Measurements from ENCODE around the gene ESR2. TPM values are rescaled to one million over a fixed set of nuclear protein-coding genes. Genes with fewer than 3 reads are reported as not detected.

ESR2 gene
- total and polyA plus RNA-seq, 4 donors: 0.52 to 0.80 (median 0.73) TPM

DNA sequence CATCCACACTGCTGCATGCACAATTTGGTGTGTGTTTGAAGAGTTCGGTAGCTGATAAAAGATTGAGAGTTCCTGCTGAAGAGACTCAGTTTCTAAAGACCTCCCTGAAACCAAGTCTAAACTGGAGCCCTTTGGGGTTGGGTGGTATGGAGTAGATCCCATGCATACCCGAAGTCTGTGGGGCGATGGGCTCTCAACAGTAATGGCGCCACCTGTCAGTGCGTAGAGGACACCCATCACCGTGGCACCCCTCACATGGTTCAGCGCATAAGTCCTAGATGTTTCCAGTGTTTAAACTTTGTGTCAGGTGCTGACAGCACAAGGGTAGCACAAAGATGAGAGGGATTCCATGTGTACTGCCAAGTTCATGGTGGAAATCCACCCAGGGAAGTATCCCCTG, 85.9 kb downstream of the ESR2 start:
- peaks cover 40% of the 10 kb centered on the region for H3K36me3 ChIP-seq (ENCODE audit: control insufficient read depth, insufficient read depth, low read length)
- H3K4me1 ChIP-seq (ENCODE audit: control insufficient read depth, insufficient read depth, low read length): peaks cover 14% of the 10 kb centered on the region
- no peak overlapping the region for H3K4me3 ChIP-seq (ENCODE audit: low read depth, low read length)
- H3K27ac ChIP-seq (ENCODE audit: low read depth, low read length): no peak overlapping the region
- H3K27me3 ChIP-seq (ENCODE audit: control insufficient read depth, insufficient read depth, low read length): no peaks in the 10 kb centered on the region
- 95% methylated on average over 6 of the region's 7 CpGs for WGBS (ENCODE audit: insufficient coverage)
- H3K9me3 ChIP-seq (ENCODE audit: control insufficient read depth, insufficient read depth, low read length): no peaks in the 10 kb centered on the region
- DNase-seq (ENCODE audit: low read depth in 4 of 6, low spot score in 6 of 6): no peak

DNA sequence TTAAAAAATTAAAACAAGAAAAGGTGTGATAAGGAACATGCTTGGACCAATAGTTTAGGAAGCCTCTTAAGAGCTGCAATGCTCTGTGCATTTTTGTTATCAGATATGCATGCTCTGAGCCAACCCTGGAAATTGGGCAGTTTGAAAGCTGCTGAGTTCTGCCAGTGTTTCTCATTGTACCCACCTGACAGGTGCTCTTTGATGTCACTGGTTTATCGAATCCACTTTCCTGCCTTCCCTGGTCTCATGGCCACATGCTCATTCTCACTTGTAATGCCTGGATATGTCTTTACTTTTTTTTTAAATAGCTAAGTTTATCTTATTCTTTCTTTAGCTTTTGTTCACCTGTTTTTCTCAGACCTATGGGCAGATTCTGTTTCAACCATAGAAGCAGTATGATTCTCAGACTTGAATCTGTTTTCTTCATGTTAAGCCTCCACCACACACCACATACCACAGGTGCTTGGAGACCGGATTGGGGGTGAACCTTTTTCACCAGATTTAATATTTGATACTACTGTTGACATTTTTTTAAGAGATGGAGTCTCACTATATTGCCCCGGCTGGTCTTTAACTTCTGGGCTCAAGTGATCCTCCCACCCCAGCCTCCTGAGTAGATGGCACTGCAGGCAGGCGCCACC, 90.7 kb downstream of the ESR2 start:
- peaks cover under 1% of the 10 kb centered on the region for H3K36me3 ChIP-seq (ENCODE audit: control insufficient read depth, insufficient read depth, low read length)
- no peak for DNase-seq (ENCODE audit: low read depth in 4 of 6, low spot score in 6 of 6)
- no peak overlapping the region for H3K4me3 ChIP-seq (ENCODE audit: low read depth, low read length)
- no peak overlapping the region for H3K27ac ChIP-seq (ENCODE audit: low read depth, low read length)
- H3K27me3 ChIP-seq (ENCODE audit: control insufficient read depth, insufficient read depth, low read length): no peaks in the 10 kb centered on the region
- no peaks in the 10 kb centered on the region for H3K9me3 ChIP-seq (ENCODE audit: control insufficient read depth, insufficient read depth, low read length)
- WGBS (ENCODE audit: insufficient coverage): no CpG with 5 or more reads among the region's 4 CpGs
- H3K4me1 ChIP-seq (ENCODE audit: control insufficient read depth, insufficient read depth, low read length): peaks cover 19% of the 10 kb centered on the region

- no peak overlapping the region for H3K4me3 ChIP-seq (ENCODE audit: low read depth, low read length)
- H3K36me3 ChIP-seq (ENCODE audit: control insufficient read depth, insufficient read depth, low read length): no peaks in the 10 kb centered on the region
- peak in 1 of 6 donors; percentile 23 for DNase-seq (ENCODE audit: low read depth in 4 of 6, low spot score in 6 of 6)
- H3K27ac ChIP-seq (ENCODE audit: low read depth, low read length): no peak overlapping the region
- no peaks in the 10 kb centered on the region for H3K27me3 ChIP-seq (ENCODE audit: control insufficient read depth, insufficient read depth, low read length)
- WGBS (ENCODE audit: insufficient coverage): 94% methylated on average over 8 of the region's 10 CpGs
- peaks cover 24% of the 10 kb centered on the region for H3K4me1 ChIP-seq (ENCODE audit: control insufficient read depth, insufficient read depth, low read length)
- H3K9me3 ChIP-seq (ENCODE audit: control insufficient read depth, insufficient read depth, low read length): no peaks in the 10 kb centered on the region
Measured at GRCh38 chr14:64202716-64203115, 91.5 kb downstream of the ESR2 start.

DNA sequence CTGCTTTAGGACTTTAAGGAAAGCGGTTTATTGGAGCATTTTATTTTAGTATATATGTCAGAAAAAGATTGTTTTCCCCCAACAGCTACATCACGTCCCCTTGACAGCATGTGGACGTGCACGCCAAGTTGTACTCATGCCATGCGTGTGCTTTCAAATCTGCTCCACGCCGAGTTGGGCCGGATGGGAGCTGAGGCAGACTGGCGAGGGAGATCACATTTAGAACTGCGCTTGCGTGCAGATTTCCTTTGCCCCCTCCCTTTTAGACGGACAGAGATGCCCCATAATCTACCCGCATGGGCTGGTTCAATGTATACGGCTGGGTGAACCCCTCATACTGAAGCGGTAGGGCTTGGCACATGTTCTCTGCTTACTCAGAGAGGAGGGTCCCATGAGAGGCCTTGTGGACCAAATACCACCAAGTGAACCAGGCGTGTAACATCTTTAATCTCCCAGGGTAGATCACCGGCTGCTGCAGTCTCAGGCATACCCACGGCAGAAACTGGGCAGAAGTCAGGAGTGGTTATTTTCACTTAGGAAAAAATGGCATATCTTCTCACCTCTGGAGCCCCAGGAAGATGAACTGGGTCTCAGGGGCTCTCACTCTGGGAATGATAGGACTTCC, 92.1 kb downstream of the ESR2 start:
- no peaks in the 10 kb centered on the region for H3K27me3 ChIP-seq (ENCODE audit: control insufficient read depth, insufficient read depth, low read length)
- 86% methylated on average over 15 of the region's 18 CpGs for WGBS (ENCODE audit: insufficient coverage)
- H3K4me3 ChIP-seq (ENCODE audit: low read depth, low read length): no peak overlapping the region
- no peaks in the 10 kb centered on the region for H3K36me3 ChIP-seq (ENCODE audit: control insufficient read depth, insufficient read depth, low read length)
- H3K4me1 ChIP-seq (ENCODE audit: control insufficient read depth, insufficient read depth, low read length): peaks cover 25% of the 10 kb centered on the region
- H3K9me3 ChIP-seq (ENCODE audit: control insufficient read depth, insufficient read depth, low read length): no peaks in the 10 kb centered on the region
- peak in 2 of 6 donors; percentile 27 to 79 for DNase-seq (ENCODE audit: low read depth in 4 of 6, low spot score in 6 of 6)
- H3K27ac ChIP-seq (ENCODE audit: low read depth, low read length): no peak overlapping the region

- no peaks in the 10 kb centered on the region for H3K36me3 ChIP-seq (ENCODE audit: control insufficient read depth, insufficient read depth, low read length)
- no peaks in the 10 kb centered on the region for H3K9me3 ChIP-seq (ENCODE audit: control insufficient read depth, insufficient read depth, low read length)
- no peak overlapping the region for H3K4me3 ChIP-seq (ENCODE audit: low read depth, low read length)
- peaks cover 30% of the 10 kb centered on the region for H3K4me1 ChIP-seq (ENCODE audit: control insufficient read depth, insufficient read depth, low read length)
- WGBS (ENCODE audit: insufficient coverage): 80% methylated on average over 6 of the region's 7 CpGs
- H3K27me3 ChIP-seq (ENCODE audit: control insufficient read depth, insufficient read depth, low read length): no peaks in the 10 kb centered on the region
- no peak overlapping the region for H3K27ac ChIP-seq (ENCODE audit: low read depth, low read length)
- no peak for DNase-seq (ENCODE audit: low read depth in 4 of 6, low spot score in 6 of 6)
Measured at GRCh38 chr14:64201296-64201695, 92.9 kb downstream of the ESR2 start.

- Histone ChIP-seq H3K4me1 (ENCODE audit: control insufficient read depth, insufficient read depth, low read length) (peaks cover 30% of the 10 kb centered on the region), H3K36me3 (ENCODE audit: control insufficient read depth, insufficient read depth, low read length) (no peaks in the 10 kb centered on the region), H3K27ac (ENCODE audit: low read depth, low read length) (no peak overlapping the region), H3K27me3 (ENCODE audit: control insufficient read depth, insufficient read depth, low read length) (no peaks in the 10 kb centered on the region), H3K4me3 (ENCODE audit: low read depth, low read length) (no peak overlapping the region), H3K9me3 (ENCODE audit: control insufficient read depth, insufficient read depth, low read length) (no peaks in the 10 kb centered on the region)
- 73% methylated on average over 2 of the region's 4 CpGs for WGBS (ENCODE audit: insufficient coverage)
- DNase-seq (ENCODE audit: low read depth in 4 of 6, low spot score in 6 of 6): no peak
Measured at GRCh38 chr14:64200170-64200569, 94.0 kb downstream of the ESR2 start.

GRCh38 chr14:64198486-64198885, 95.7 kb downstream of the ESR2 start:
- H3K9me3 ChIP-seq (ENCODE audit: control insufficient read depth, insufficient read depth, low read length): no peaks in the 10 kb centered on the region
- H3K27me3 ChIP-seq (ENCODE audit: control insufficient read depth, insufficient read depth, low read length): no peaks in the 10 kb centered on the region
- peak in 1 of 6 donors; percentile 57 for DNase-seq (ENCODE audit: low read depth in 4 of 6, low spot score in 6 of 6)
- H3K36me3 ChIP-seq (ENCODE audit: control insufficient read depth, insufficient read depth, low read length): no peaks in the 10 kb centered on the region
- 50% methylated on average over 1 of the region's 3 CpGs for WGBS (ENCODE audit: insufficient coverage)
- no peak overlapping the region for H3K27ac ChIP-seq (ENCODE audit: low read depth, low read length)
- no peak overlapping the region for H3K4me3 ChIP-seq (ENCODE audit: low read depth, low read length)
- H3K4me1 ChIP-seq (ENCODE audit: control insufficient read depth, insufficient read depth, low read length): peaks cover 30% of the 10 kb centered on the region

- H3K36me3 ChIP-seq (ENCODE audit: control insufficient read depth, insufficient read depth, low read length): no peaks in the 10 kb centered on the region
- H3K4me3 ChIP-seq (ENCODE audit: low read depth, low read length): peak overlapping the region; percentile 58
- H3K27ac ChIP-seq (ENCODE audit: low read depth, low read length): peak overlapping the region; percentile 87
- no peaks in the 10 kb centered on the region for H3K27me3 ChIP-seq (ENCODE audit: control insufficient read depth, insufficient read depth, low read length)
- DNase-seq (ENCODE audit: low read depth in 4 of 6, low spot score in 6 of 6): peak in 1 of 6 donors; percentile 69
- 93% methylated on average over 3 of the region's 3 CpGs for WGBS (ENCODE audit: insufficient coverage)
- H3K4me1 ChIP-seq (ENCODE audit: control insufficient read depth, insufficient read depth, low read length): peaks cover 30% of the 10 kb centered on the region
- H3K9me3 ChIP-seq (ENCODE audit: control insufficient read depth, insufficient read depth, low read length): no peaks in the 10 kb centered on the region
Measured at GRCh38 chr14:64197996-64198395, 96.2 kb downstream of the ESR2 start.

- Histone ChIP-seq H3K9me3 (ENCODE audit: control insufficient read depth, insufficient read depth, low read length) (no peaks in the 10 kb centered on the region), H3K27me3 (ENCODE audit: control insufficient read depth, insufficient read depth, low read length) (no peaks in the 10 kb centered on the region), H3K36me3 (ENCODE audit: control insufficient read depth, insufficient read depth, low read length) (no peaks in the 10 kb centered on the region), H3K4me1 (ENCODE audit: control insufficient read depth, insufficient read depth, low read length) (peaks cover 30% of the 10 kb centered on the region), H3K27ac (ENCODE audit: low read depth, low read length) (peak overlapping the region; percentile 87), H3K4me3 (ENCODE audit: low read depth, low read length) (peak overlapping the region; percentile 58)
- peak; percentile 74 to 98 (median 82) for DNase-seq (ENCODE audit: low read depth in 4 of 6, low spot score in 6 of 6)
- 0% methylated on average over 17 of the region's 20 CpGs for WGBS (ENCODE audit: insufficient coverage)
Measured at GRCh38 chr14:64196814-64197411, 97.3 kb downstream of the ESR2 start.

DNA sequence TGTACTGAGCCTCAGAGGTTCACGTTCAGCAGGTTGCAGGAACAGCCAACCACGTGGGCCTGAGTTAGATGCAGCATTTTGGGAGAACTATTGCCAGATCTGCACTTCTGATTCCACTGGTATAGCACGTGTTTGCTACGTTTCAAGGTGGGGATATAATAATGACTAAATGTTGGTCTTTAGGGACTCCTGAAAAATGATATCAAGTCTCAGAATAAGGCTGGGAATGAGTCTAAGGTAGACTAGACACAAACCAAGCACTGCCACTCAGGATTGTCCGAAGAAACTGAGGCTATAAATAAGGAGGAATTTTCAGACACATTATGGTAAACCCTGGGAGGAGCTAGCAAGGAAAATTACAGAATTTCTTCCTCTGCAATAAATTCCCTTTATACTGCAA, 98.1 kb downstream of the ESR2 start:
- Histone ChIP-seq H3K9me3 (ENCODE audit: control insufficient read depth, insufficient read depth, low read length) (no peaks in the 10 kb centered on the region), H3K4me1 (ENCODE audit: control insufficient read depth, insufficient read depth, low read length) (peaks cover 30% of the 10 kb centered on the region), H3K4me3 (ENCODE audit: low read depth, low read length) (peak overlapping the region; percentile 58), H3K27ac (ENCODE audit: low read depth, low read length) (peak overlapping the region; percentile 87), H3K36me3 (ENCODE audit: control insufficient read depth, insufficient read depth, low read length) (no peaks in the 10 kb centered on the region), H3K27me3 (ENCODE audit: control insufficient read depth, insufficient read depth, low read length) (no peaks in the 10 kb centered on the region)
- WGBS (ENCODE audit: insufficient coverage): 49% methylated on average over 4 of the region's 5 CpGs
- DNase-seq (ENCODE audit: low read depth in 4 of 6, low spot score in 6 of 6): peak in 1 of 6 donors; percentile 63
